Stimulated activated CD4-positive, alpha-beta T cell treated with anti-CD3 and anti-CD28 coated beads, TNF-alpha, amount 100 ng/mL, for 4 hours (primary cell): ENCODE results near the gene EIF5AL1.
"Not testable (repeated sequence)": the region's sequence is repeated elsewhere in the genome, so short reads cannot be mapped to it uniquely, and the experiment has no call there.

Experiments used
- DNase-seq, 3 experiments: peaks; one replicate each; pipeline ENCODE4 v3.0.0-alpha.2; 2020; ENCODE audit warnings: low read depth in 3 of 3

The EIF5AL1 gene

DNA sequence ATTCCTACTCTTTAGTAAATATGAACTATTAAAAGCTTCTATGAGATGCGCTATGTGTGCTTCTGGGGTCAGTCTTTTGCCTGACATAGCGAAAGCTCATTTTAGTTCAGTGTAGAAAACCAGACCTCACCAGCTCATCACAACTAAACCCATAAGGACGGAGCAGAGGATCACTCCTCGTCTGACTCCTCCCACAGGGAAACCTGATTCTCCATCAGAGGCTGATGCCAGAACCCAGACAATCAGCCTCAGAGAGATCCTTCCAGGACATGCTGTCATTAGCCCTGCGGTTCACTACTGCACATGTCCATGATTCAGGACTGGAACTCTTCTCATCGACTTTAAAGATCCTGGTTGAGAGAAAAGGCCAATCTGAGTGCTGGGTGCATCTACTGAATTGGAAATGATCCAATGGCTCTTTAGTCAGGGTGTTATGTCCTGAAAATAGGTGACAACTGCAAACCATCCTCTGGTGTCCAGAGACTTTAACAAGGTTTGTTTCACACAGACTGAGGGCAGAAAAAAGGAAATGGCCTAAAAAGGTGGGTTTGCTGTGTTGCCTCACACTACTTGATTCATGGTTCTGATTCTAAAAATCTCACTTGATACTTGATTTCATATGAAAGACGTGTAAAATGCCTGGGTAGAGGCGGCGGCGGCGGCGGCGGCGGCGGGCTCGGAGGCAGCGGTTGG lies at the start of gene EIF5AL1:
Gene EIF5AL1 (plus strand): TSS at position 643 of the 693 bp plus-strand sequence. CDS start 117 bp downstream, outside the sequence.
- not testable (repeated sequence) for DNase-seq

DNA sequence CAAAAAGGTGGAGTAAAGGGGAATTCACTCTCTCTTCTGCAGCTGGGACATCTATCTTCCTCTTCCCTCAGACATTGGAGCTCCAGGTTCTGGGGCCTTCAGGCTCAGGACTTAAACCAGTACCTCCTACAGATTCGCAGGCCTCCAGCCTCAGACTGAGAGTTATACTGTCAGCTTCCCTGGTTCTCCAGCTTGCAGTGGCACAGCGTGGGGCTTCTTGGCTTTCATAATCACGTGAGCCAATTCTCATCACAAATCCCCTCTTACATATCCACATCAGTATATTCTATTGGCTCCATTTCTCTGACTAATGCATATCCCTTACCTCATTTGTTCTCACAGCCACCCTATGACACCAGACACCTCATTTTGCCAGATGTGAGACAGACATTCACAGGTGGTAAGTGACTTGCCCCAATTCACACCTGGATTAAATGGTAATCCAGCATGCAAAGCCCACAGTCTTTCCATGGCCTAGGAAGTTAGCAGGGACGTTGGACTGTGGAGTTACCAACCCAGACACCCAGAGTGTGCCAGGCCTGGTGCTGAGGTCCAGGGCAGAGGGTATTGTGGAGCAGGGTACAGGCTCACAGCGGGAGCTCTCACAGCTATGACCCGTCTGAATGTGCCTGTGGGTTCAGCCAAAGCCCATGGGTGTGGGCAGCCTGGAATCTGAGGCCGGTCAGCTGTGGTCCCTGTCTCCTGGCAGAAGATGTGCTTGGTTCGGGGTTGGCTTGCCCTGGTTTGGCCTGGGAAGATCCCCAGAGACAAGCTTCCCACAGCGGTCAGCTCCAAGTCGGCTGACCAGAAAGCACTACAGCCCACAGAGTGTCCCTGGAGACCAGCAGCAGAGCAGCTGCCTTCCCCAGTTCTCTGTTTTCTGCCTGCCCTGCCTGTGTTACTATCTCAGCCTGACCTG lies 48.5 kb upstream of the EIF5AL1 start:
- no peak for DNase-seq

DNA sequence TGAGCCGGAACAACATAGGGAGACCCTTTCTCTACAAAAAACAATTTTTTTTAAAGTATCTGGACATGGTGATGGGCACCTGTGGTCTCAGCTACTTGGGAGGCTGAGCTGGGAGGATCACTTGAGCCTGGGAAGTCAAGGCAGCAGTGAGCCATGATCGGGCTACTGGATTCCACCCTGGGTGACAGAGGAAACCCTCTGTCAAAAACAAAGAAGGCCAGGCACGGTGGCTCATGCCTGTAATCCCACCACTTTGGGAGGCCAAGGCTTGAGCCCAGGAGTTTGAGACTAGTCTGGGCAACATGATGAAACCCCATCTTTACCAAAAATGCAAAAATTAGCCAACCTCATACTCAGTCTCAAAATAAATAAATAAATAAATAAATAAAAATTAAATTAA lies 47.0 kb upstream of the EIF5AL1 start:
- no peak for DNase-seq

DNA sequence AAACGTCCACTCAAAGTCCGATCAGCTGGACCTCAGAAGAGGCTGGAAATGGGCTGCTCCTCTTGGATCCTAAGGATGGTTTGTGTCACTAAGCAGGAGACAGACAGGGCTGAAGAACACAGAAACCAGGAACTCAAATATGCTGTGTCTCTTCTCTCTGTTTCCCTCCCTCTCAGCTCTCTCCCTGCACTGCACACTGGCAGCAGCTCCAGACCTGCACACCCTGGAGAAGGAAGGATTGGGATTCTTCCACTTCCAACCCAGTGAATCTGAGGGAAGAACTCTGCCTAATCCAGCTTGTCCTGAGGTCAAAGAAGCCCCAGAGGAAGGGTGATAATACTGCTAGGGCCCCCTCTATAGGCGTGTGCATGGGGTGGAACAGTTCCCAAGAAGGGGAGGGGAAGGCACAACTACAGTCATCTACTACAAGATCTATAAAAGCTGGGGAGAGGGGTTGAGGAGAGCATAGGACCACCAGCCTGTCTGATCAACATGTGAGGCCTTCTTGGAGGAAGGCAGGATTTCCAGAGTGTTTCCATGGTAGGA lies 44.2 kb upstream of the EIF5AL1 start:
- no peak for DNase-seq

DNA sequence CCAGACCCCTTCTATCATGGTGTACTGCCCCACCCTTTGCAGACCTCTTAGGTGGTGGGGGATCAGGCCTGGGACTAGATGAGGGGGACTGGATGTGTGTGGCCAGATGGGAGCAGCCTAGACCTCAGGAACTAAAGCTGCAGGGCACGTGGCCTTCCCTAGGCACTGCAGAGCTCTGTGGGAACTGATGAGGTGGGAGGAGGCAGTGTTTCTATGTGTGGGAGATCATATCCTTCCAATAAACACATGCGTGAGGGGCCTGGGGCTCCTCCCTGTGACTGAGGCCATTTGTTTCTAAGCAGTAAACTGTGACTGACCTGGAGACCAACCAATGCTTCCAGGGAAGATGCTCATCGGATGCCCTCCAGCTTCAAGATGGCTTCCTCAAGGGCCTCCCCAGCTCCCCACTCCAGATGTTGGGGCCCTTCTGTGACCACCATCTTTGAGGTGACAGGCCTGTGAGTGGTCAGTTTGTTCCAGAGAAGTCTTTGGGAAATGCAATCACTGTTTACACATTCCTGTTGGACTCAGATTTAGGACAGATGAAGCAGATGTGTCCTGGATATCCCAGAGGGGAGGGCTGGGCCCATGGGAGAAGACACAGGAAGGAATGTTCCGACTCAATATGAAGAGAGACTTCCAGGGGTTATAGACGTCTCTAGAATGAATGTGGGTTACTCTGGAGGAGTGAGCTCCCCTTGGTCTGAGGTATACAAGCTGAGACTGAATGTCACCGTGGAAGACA lies 43.3 kb upstream of the EIF5AL1 start:
- no peak for DNase-seq

DNA sequence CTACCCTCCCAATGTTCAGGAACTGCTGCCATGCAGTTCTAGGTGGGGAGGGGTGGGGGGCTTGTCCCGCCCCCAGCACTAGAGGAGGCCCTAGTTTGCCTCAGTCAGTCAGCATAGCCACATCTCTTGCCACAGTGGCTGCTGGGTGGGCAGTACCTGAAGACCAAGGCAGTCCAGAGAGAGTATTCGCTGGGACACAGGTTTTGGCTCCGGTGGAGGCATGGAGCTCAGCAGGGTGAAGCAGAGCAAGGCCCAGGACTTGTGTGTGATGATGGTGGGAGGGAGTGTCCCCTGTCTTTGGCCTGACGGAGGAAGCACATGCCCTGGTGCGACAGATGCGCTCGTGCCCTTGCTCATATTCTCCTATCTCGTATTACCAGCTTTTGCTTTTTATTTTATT lies 42.2 kb upstream of the EIF5AL1 start:
- no peak for DNase-seq

DNA sequence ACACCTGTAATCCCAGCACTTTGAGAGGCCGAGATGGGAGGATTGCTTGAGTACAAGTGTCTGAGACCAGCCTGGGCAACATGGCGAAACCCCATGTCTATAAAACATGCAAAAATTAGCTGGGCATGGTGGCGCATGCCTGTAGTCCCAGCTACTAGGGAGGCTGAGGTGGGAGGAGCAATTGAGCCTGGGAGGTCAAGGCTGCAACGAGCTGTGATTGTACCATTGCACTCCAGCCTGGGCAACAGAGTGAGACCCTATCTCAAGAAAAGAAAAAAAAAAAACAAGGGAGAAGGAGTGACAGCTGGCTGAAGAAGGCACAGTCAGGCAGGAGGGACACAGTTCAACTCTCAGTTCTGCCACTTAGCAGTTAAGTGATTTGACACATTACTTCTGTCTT lies 40.6 kb upstream of the EIF5AL1 start:
- no peak for DNase-seq

DNA sequence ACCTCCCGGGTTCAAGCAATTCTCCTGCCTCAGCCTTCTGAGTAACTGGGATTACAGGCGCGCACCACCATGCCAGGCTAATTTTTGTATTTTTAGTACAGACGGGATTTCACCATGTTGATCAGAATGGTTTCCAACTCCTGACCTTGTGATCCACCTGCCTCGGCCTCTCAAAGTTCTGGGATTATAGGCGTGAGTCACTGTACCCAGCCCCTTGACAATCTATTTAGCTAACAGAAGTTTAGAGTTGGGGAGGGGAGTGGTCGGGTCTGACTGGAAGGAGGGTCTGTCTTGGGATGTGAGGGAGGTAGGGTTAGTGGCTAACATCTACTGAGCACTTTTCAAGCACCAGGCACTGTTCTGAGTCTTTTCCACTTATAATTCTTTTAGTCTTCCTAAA lies 39.9 kb upstream of the EIF5AL1 start:
- DNase-seq, result no peak

DNA sequence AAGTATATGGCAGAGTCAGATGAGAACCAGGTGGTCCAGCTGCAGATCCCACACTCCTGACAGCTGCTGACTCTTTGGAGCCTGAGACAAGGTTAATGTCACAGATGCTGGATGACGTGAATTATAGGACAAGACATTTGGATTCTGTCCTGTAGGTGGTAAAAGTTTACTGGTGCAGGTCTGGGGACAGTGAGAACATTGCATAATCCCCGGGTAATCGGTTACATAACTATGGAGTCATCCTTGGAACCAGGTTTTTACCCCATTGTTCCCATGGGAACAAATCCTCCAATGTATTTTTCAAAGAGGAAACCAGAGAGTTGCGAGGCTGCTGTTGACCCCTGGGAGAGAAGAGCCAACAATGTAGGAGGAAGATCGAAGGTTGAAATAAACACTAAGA lies 39.4 kb upstream of the EIF5AL1 start:
- no peak for DNase-seq

DNA sequence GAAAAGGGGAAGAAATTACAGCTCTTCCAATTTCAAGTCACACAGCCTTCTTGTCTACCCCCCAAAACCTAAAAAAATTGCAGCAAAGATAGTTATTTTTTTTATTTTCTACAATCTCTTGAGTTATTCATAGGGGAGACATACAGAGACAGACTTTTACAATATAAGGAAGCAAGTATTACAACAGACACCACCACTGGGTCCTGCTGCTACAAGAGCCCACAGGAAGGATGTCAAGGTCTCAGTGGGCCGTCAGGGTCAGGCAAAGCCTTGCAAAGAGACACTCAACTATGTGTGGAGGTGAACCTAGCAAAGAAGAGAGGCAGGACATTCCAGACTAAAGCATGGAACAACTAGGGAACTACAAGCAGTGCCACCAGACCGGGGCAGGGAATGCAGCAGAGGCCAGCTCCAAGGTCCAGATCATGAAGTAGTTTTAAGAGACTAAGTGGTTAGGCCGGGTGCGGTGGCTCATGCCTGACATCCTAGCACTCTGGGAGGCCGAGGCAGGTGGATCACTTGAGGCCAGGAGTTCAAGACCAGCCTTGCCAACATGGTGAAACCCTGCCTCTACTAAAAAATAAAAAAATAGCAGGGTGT lies 38.7 kb upstream of the EIF5AL1 start:
- DNase-seq, result no peak

DNA sequence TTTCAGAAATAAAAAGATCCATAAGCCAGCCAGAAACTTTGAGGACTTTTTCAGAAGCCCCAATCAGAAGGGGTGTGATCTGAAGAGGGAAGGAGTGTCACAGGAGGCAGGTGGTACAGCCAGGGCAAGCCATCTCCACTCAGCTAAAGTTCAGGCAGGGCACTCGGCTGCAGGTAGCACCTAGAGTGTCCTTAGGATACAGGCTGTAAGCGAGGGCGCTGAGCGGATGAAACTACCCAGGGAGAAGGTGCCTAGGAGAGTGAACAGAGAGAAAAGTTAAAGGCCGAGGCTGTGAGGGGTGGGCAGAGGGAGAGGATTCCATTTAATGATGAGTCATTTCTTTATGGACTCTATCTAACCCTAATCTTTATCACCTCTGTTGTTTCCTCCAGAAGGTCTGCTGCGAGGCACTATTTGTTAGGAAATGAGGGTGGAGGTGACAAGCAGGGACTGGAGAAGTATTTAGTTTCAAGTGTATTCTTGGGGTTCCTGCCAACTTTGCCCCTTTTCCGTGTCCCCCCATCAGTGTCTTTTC lies 37.1 kb upstream of the EIF5AL1 start:
- DNase-seq, result no peak

DNA sequence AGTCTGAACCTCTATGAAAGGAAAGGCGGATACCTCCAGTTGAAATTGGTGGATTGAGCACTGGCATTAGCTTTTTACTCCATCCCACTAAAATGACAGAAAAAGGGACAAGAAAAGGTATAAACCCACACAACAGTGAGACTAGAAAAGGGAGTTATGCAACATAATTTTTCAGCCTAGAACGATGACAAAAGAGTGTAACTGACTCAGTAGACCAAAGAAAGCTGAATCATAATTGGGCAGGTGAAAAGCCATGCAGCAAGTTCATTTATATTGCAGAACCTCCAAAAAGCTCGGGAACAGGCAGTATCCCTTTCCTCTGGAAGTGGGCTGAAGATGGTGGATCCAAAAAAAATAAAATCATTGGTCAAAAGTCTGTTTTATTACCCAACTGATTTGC lies 36.5 kb upstream of the EIF5AL1 start:
- DNase-seq, result no peak

DNA sequence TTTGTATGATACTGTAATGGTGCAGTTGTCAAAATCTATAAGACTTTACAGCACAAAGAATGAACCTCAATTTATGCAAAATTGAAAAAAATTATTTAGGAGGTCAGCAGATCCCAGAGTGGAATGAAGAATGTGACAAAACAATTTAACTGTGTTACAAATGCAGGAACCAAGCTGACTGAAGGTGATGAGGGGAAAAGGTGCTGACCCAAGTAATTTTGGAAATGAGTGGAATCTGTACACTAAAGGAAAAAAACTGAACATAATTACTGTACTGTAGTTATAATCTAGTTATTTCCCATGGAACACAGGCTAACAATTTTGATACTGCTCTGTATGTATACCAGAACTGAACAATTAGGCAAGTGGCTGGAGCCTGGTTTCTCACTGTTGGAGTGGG lies 35.7 kb upstream of the EIF5AL1 start:
- DNase-seq, result no peak

DNA sequence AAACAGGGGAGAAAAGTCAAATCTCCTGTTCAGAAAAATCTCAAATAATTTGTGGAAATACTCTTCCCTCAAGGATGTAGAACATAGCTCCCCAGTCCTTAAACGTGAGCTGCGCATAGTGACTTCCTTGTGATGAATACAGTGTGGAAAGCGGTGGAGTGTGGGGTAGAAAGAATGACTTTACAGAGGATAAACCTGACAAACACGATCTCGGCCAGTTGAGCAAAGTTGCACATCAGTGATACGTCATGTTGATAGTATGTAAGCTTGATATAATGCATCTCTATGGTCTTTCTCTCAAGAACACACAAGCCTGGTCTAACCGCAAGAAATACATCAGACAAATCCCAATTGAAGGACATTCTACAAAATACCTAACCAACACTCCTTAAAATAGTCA lies 34.9 kb upstream of the EIF5AL1 start:
- DNase-seq, result no peak

DNA sequence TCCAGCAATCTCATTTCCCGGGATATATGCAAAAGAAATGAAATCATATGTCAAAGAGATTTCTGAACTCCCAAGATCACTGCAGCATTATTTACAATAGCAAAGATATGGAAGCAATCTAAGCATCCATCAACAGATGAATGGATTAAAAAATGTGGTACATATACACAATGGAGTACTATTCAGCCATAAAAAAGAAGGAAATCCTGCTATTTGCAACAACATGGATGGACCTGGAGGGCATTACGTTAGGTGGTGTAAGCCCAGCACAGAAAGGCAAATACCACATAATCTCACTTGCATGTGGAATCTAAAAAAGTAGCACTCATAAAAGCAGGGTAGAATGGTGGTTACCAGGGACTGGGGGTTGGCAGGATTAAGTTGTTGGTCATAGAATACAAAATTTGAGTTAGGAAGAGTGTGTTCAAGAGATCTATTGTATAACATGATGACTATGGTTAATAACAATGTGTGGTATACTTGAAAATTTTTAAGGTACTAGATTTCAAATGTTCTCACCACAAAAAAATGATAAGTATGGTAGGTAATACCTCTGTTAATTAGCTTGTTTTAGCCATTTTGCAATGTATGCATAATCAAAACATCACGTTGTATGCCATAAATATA lies 32.9 kb upstream of the EIF5AL1 start:
- no peak for DNase-seq

DNA sequence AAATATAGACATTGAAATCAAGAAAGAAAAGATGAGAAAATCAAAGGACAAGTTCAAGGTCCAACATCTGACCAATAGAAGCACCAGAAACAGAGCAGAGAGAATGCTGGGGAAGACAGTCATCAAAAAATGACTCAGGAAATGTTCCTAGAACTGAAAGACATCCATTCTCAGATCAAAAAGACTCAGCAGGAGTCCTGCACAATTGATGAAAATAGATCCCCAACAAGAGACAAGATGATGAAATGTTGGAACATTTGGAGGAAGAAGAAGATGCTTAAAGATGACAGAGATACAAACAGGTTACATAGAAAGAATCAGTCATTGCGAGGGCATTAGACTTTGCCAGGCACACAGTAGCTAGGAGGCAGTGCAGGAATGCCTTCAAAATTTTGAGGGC lies 30.0 kb upstream of the EIF5AL1 start:
- no peak for DNase-seq

DNA sequence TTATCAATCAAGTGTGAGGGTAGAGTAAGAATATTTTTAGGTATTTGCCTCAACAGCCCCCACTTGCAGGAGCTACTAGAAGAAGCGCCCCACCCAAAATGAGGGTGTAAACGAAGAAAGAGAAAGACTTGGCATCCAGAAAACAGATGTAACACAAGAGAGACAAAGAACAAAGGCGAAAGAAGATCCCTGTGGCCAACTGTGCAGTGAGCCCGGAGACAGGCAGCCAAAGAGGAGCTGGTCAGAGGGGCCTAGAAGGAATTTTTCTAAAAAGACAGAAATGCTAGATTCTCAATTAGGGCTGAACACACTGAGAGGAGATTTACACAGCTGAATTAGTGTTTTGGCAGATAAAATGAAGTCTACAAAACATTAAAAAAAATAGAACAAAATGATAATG lies 29.6 kb upstream of the EIF5AL1 start:
- no peak for DNase-seq

DNA sequence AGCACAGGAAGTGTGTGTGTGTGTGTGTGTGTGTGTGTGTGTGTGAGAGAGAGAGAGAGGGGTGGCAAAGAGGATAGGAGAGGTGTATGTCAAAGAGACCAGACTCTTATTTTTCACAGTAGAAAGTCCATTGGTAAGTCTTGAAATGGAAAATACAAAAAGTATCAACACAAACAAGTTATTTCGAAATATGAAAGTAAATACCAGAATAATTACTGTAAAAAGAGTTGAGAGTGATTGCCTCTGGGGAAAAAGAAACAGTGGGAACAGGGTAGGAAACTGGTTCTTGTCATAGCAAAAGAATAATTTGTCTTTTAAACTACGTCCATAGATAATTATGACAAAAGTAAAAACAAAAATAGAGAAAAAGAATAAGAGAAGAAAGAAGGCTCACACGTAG lies 29.0 kb upstream of the EIF5AL1 start:
- no peak for DNase-seq

DNA sequence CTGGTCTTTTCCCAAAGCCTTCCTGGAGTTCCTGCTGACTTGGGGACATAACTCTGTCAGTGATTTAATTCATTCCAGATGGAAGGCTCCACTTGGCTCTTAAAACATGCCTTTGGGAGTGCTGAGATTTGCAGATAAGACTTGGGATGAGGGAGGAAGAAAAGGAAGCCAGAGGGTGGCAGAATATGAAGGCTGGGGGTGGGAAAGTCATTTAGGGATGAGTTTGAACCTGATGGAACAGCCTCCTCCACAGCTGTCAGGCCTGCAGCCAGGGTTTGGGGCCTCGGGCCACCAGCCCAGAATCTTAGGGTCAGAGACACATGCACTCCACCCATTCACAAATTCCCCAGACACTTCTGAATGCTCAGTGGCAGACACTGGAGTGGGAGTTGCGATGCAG lies 28.4 kb upstream of the EIF5AL1 start:
- no peak for DNase-seq

DNA sequence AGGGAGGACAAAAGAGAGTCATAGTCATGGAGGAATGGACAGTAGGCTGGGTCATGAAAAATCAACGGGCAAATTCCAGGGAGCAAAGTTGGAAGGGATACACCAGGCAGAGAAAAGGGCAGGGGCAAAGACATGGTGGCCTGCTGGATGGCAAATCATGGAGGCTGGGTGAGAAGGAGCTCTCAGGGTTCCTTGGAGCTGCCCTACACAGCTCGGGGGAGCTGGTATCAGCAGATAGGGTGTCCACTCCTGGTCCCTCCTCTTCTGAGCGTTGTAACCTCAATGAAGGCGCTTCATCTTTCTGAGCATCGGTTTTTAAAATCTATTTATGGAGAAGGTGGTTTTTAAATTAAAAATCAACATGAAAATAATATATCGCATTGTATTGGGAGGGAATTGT lies 27.9 kb upstream of the EIF5AL1 start:
- no peak for DNase-seq
